ENCODE results near the gene PURB. TPM values are rescaled to one million over a fixed set of nuclear protein-coding genes. Genes with fewer than 3 reads are reported as not detected.
A peak's percentile ranks its signal among the peaks of the same experiment; 100 is the strongest.

Gene PURB
- total RNA-seq, 1 experiment from 2014 or later: 21.3 TPM

- H2AK5ac ChIP-seq (ENCODE audit: insufficient read length, low read length): no peak overlapping the region
Measured at GRCh38 chr7:44893710-44894234, 8.4 kb upstream of the PURB start.

More at GRCh38 chr7:44893710-44894234, 8.4 kb upstream of the PURB start:
- Histone ChIP-seq H3T11ph (ENCODE audit: low read length) (no peak overlapping the region), H2BK5ac (ENCODE audit: insufficient read length, low read length) (no peak overlapping the region), H3K14ac (ENCODE audit: insufficient read depth, low read length) (no peak overlapping the region), H2BK15ac (ENCODE audit: low read depth, low read length) (no peak overlapping the region), H3K4me2 (ENCODE audit: insufficient read depth, insufficient read length, low read length) (no peak overlapping the region), H3K79me2 (ENCODE audit: insufficient read depth, low read length) (no peaks in the 10 kb centered on the region), H2BK12ac (ENCODE audit: insufficient read length, low read depth, low read length) (no peak overlapping the region), H3K79me1 (ENCODE audit: insufficient read depth, low read depth, low read length, poor library complexity, severe bottlenecking) (no peaks in the 10 kb centered on the region), H4K91ac (ENCODE audit: insufficient read length, low read depth, low read length) (no peak overlapping the region), H3K4me1 (ENCODE audit: insufficient read depth, low read length) (no peaks in the 10 kb centered on the region), H3K27ac (ENCODE audit: insufficient read length, low read depth, low read length) (no peak overlapping the region), H2BK120ac (ENCODE audit: low read depth, low read length, poor library complexity, severe bottlenecking) (no peak overlapping the region), H3K23ac (ENCODE audit: insufficient read length, low read depth, low read length) (no peak overlapping the region), H3K4ac (ENCODE audit: low read depth, low read length) (no peak overlapping the region), H3K23me2 (ENCODE audit: insufficient read length, low read depth, low read length, poor library complexity, severe bottlenecking) (no peaks in the 10 kb centered on the region), H3K9ac (ENCODE audit: extremely low read depth, insufficient read length, low read length) (no peak overlapping the region), H4K8ac (replicated peaks; ENCODE audit: insufficient read length, low read depth, low read length) (no peak overlapping the region), H2BK20ac (ENCODE audit: low read depth, low read length, poor library complexity, severe bottlenecking) (no peak overlapping the region), H3K27me3 (ENCODE audit: insufficient read depth, low read length) (no peaks in the 10 kb centered on the region), H4K5ac (ENCODE audit: insufficient read length, low read depth, low read length) (no peak overlapping the region), H3K18ac (ENCODE audit: insufficient read length, low read depth, low read length) (no peak overlapping the region), H2AFZ (ENCODE audit: low read length) (no peak overlapping the region), H4K20me1 (ENCODE audit: control insufficient read depth, insufficient read depth, insufficient read length) (no peaks in the 10 kb centered on the region), H3K56ac (ENCODE audit: insufficient read length, low read depth, low read length) (no peak overlapping the region), H3K9me3 (ENCODE audit: control insufficient read depth, low read depth, low read length) (no peaks in the 10 kb centered on the region)
- peaks cover 6% of the 10 kb centered on the region for H3K27me3 Mint-ChIP-seq (ENCODE audit: low read depth)
- no peaks in the 10 kb centered on the region for H3K36me3 Mint-ChIP-seq (ENCODE audit: insufficient read depth in 1 of 3, low read depth in 3 of 3)
- WGBS (ENCODE audit: extremely low coverage, insufficient read length, low lambda C conversion rate): no CpG with 5 or more reads among the region's 8 CpGs
- no peaks in the 10 kb centered on the region; a peak in 1 of 5 replicates for H3K9me3 Mint-ChIP-seq
- H3K27ac Mint-ChIP-seq: peak overlapping the region in 1 of 3 experiments; percentile 56; a peak in 1 of 7 replicates
- DNase-seq: no peak
- no peaks in the 10 kb centered on the region for H3K4me1 Mint-ChIP-seq
- TF ChIP-seq CTCF (conservative IDR thresholded peaks at IDR 0.05): no peak
- no peak overlapping the region for H3K4me3 Mint-ChIP-seq

Measured in H9 (cell line).